Measurements from ENCODE around the gene COG4.
A peak's percentile ranks its signal among the peaks of the same experiment; 100 is the strongest.

COG4 gene

DNA sequence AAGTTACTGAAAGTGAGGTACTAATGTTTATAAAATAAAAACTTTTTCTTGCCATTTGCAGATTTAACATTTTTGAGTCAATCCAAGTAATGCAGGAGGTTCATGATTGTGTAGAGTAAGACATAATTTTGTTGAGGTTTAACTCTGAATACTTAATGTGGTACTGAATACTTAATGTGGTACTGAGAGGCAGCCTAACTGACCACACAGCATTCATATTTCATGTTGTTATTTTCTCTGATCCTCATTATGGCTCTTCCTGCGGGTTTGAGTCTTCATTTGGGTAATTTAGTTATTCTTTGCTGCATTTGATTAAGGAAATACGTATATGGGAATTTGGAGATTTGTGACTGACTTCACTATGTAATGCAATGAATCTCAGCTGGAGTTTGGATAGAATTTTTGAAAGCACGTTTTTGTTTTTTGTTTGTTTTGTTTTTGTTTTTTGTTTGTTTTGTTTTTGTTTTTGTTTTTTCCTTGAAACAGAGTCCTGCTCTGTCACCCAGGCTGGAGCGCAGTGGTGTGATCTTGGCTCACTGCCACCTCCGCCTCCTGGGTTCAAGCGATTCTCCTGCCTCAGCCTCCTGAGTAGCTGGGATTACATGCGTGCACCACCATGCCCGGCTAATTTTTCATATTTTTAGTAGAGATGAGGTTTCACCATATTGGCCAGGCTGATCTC is 4.1 kb upstream of the COG4 start:
- DNase-seq, result no peak

GRCh38 chr16:70526403-70526802 is 3.0 kb upstream of the COG4 start:
- DNase-seq, result no peak

- DNase-seq, result peak in 19 of 56 donors; percentile 0 to 30 (median 7)
Observed at GRCh38 chr16:70524399-70524825, 1.1 kb upstream of the COG4 start.

GRCh38 chr16:70523743-70524398 is 517 bp upstream of the COG4 start, which contains the start of gene SF3B3:
Gene SF3B3 (plus strand): TSS chr16:70523816. CDS start chr16:70526657, 2,841 bp downstream.
- peak in 55 of 56 donors; percentile 24 to 91 (median 65) for DNase-seq

- no peak for DNase-seq
Observed at GRCh38 chr16:70522216-70523075, 908 bp downstream of the COG4 start.

GRCh38 chr16:70520612-70521297 is 2.6 kb downstream of the COG4 start:
- no peak for DNase-seq

- no peak for DNase-seq
Observed at GRCh38 chr16:70512456-70512855, 10.9 kb downstream of the COG4 start.

DNA sequence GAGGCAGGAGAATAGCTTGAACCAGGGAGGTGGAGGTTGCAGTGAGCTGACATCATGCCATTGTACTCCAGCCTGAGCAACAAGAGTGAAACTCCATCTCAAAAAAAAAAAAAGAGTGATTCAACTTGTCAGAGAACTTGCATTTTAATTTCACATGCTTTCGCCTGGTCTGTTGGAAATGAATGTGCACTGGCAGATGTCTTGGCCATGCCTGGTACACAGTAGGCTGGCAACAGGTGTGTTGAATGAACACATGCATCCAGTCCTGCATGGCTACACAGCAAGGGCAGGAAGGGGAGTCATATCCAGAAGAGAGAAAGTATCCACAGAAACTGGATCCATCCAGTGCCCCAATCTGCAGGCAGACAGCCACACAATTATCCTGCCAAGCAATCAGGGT is 11.5 kb downstream of the COG4 start:
- DNase-seq, result no peak

- no peak for DNase-seq
Observed at GRCh38 chr16:70510216-70510615, 13.1 kb downstream of the COG4 start.

GRCh38 chr16:70508752-70509151 is 14.6 kb downstream of the COG4 start:
- no peak for DNase-seq

DNA sequence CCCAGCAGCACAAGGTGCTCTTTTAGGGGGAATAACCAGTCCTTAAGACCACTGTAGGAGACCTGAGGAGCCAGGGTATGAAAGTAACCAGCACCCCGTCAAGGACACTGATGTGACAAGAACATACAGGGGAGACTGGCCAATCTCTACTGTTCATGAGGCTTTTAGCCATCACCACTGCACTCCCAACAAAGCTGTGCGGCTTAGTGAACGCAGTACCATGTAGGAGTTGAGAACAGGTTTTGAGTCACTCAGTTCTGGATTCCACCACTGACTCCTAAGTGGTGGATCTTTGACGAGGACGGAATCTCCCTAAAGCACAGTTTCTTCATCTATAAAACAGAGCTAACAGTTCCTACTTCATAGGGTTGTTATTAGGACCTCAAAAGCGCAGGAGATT is 26.8 kb downstream of the COG4 start:
- DNase-seq, result no peak

- DNase-seq, result no peak
Observed at GRCh38 chr16:70495425-70496182, 27.8 kb downstream of the COG4 start.

DNA sequence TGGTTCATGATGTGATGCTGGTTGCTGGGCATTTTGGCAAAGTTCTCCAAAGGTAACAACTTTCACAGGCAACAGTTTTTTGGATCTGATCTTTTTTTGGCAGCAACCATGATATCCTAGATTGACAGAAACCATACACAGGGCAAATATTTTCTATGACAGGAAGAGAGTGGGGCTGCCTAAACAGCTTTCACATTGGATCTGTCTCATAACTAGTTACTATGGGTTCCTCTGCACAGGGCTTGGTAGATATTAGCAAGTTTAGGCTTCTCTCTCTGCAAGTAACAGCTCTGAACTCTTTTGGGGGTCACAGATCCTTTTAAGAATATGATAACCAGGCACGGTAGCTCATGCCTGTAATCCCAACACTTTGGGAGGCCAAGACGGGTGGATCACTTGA is 28.6 kb downstream of the COG4 start:
- no peak for DNase-seq

DNA sequence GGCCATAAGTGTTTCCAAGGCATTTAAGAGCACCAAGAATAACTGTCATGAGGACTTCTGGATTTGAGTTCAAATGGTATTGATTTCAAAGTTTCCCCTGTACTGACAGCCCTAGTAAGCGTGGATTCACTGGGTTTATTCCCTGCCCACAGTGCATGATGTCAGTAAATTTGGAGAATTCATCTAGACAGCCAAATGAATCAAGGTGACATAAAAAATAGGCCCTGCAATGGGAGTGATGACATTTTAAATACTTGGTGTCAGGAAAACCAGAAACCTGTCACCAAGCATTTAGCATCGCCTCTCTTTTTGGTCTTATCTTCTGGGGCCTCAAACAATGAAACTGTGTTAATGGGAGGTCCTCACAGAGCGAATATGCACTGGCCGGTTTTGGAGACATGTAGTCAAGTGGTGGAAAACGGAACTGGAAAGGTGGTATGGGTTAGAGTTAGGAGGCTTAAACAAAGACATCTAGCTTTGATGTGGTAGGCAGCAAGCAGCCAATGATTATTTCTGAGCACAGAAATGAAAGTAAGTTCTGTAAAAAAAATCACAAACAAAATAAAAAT is 29.1 kb downstream of the COG4 start:
- DNase-seq, result no peak

GRCh38 chr16:70493802-70494201 is 29.6 kb downstream of the COG4 start:
- no peak for DNase-seq

DNA sequence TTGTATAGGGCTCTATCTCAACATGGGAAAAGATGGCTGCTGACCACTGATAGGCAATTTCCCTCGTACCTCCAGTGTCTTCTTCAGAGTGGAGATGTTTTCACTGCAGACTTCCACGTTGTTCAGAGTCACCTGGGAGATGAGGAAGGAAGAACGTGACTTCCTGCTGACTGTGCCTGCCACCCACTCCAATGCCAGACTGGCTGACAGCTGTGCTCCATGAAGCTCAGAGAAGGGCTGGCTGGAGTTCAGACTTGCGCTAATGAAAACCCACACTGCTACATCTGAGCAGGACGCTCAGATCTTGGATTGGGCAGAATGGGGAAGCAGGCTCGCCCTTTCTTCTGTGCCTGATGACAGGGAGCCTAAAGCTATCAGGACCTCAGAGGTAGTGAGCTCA is 33.1 kb downstream of the COG4 start:
- DNase-seq, result peak in 16 of 56 donors; percentile 8 to 54 (median 24)

DNA sequence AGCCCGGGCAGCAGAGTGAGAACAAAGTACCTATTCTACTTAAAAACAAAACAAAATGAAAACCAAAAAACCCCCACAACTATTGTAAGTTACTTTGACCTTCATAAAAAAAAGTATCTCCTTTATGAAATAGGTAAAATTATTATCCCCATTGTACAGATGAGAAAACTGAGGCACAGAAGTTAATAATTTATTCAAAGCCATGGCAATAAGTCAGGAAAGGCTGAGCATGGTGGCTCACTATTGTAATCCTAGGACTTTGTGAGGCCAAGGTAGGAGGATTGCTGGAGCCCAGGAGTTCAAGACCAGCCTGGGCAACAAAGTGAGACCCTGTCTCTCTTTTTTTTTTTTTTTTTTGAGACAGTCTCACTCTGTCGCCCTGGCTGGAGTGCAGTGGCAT is 38.5 kb downstream of the COG4 start:
- DNase-seq, result no peak

- no peak for DNase-seq
Observed at GRCh38 chr16:70483426-70483825, 39.9 kb downstream of the COG4 start.

DNA sequence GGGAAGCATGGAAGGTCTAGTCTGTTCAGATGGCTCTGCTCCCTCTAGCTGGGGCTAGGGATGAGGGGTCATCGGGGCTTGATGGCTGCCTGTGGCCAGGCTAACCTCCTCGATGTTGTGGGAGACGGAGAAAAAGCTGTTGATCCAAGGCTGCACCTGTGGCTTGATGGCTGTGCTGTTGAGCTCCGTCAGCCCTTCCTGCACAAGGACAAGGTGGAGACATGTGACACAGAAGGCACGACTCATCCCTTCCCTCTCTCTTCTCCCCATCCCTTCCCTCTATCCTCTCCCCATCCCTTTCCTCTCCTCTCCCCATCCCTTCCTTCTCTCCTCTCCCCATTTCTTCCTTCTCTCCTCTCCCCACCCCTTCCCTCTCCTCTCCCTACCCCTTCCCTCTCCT is 40.7 kb downstream of the COG4 start:
- DNase-seq, result no peak

DNA sequence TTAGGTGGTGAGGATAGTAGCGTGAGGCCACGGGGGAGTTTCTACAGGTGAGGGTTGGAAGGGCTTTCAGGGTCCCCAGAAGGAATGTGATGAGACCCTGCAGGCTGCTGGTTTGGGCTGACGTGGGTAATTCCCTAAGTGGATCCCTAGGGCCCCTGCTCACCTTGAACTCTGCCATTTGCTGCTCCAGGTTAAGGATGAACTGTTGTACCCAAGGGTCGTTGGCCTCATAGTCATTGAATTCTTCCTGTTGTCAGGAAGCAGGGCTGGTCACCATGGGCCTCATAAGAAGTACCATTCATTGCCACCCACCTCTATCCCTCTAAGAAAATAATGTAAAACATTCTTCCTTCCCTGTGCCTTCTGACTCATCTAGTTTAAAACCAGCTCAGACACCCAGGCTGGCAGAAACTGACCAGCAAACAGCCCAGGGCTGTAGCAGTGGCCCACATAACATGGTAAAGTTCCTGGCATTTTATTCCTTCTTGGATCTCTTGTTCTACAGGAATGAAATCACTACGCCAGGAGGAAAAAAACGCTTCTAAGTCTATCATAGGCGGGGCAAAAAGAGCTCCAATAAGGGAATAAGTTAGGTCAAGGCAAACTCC is 41.3 kb downstream of the COG4 start:
- DNase-seq, result no peak

Data from amygdala (tissue), 56 donors.